Endothelial cell of umbilical vein (primary cell): ENCODE measurements around the gene CACNA1C.

Experiments used
- EZH2 ChIP-seq: IDR thresholded peaks from 2 replicates; pipeline ENCODE4 v1.6.1; 2012; ENCODE audit warnings: borderline replicate concordance, low read depth, mild to moderate bottlenecking, moderate library complexity, low read length, inconsistent platforms; ENCODE audit not compliant: severe bottlenecking
- GATA2 ChIP-seq: IDR thresholded peaks from 2 replicates; pipeline ENCODE4 v1.7.0; 2011; ENCODE audit warnings: low read depth, mild to moderate bottlenecking, moderate library complexity, mixed read lengths, low read length; ENCODE audit not compliant: insufficient read length, insufficient read depth
- MYC ChIP-seq: IDR thresholded peaks from one replicate; pipeline ENCODE4 v1.6.1; 2011; ENCODE audit warnings: mild to moderate bottlenecking, low read depth, low read length
- POLR2A ChIP-seq: IDR thresholded peaks from 2 replicates; pipeline ENCODE4 v1.6.1; 2012; ENCODE audit warnings: low read depth, mild to moderate bottlenecking, control low read depth, low read length
- POLR2AphosphoS5 ChIP-seq: IDR thresholded peaks from 2 replicates; pipeline ENCODE4 v1.6.1; 2012; ENCODE audit warnings: low read depth, mild to moderate bottlenecking, control low read depth, low read length, moderate library complexity; ENCODE audit not compliant: insufficient read depth
- TF ChIP-seq, protein P1 (sequence below), 2 donors: IDR thresholded peaks; 1 replicate in 1 of 2; 2 replicates in 1 of 2; pipeline ENCODE4 v1.5.1; 2011; ENCODE audit warnings: low read length in 2 of 2, mild to moderate bottlenecking in 2 of 2, moderate library complexity in 2 of 2, control low read depth in 1 of 2, inconsistent platforms in 1 of 2, low read depth in 1 of 2; ENCODE audit not compliant: insufficient read depth in 1 of 2; ENCODE audit errors: extremely low read depth in 1 of 2
- TF ChIP-seq, protein P2 (sequence below): IDR thresholded peaks from 2 replicates; pipeline ENCODE4 v1.6.1; 2011; ENCODE audit not compliant: insufficient read depth, insufficient read length

DNA sequence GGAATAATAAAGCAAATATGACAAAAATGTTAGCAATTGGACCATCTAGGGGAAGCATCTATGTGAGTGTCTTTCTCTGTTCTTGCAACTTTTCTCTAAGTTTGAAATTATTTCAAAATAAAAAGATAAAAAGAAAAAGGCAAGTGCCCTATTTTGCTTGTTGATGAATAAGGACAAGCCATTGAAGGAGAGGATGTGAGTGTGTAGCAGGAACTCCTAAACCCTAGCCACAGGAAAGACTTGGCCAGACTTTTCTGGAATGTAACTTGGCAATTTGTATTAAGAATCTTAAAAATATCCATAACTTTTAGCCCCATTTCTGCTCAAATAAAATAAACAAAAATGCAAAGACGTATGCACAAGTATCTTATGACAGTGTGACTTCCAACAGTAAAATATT lies 279.4 kb downstream of the CACNA1C start:
- TF ChIP-seq POLR2AphosphoS5 = no peak
- TF ChIP-seq, protein P1, sequence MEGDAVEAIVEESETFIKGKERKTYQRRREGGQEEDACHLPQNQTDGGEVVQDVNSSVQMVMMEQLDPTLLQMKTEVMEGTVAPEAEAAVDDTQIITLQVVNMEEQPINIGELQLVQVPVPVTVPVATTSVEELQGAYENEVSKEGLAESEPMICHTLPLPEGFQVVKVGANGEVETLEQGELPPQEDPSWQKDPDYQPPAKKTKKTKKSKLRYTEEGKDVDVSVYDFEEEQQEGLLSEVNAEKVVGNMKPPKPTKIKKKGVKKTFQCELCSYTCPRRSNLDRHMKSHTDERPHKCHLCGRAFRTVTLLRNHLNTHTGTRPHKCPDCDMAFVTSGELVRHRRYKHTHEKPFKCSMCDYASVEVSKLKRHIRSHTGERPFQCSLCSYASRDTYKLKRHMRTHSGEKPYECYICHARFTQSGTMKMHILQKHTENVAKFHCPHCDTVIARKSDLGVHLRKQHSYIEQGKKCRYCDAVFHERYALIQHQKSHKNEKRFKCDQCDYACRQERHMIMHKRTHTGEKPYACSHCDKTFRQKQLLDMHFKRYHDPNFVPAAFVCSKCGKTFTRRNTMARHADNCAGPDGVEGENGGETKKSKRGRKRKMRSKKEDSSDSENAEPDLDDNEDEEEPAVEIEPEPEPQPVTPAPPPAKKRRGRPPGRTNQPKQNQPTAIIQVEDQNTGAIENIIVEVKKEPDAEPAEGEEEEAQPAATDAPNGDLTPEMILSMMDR (IDR thresholded peaks at IDR 0.05; ENCODE audit: extremely low read depth in 1 of 2, insufficient read depth in 1 of 2, low read depth in 1 of 2, low read length in 2 of 2) = no peak
- TF ChIP-seq POLR2A = no peak
- no peak for TF ChIP-seq EZH2
- TF ChIP-seq, protein P2, sequence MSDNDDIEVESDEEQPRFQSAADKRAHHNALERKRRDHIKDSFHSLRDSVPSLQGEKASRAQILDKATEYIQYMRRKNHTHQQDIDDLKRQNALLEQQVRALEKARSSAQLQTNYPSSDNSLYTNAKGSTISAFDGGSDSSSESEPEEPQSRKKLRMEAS = no peak
- TF ChIP-seq MYC = no peak
- no peak for TF ChIP-seq GATA2
